ENCODE measurements around the gene IGSF21.

- TF ChIP-seq EP300 (IDR thresholded peaks at IDR 0.05) = no peak
- no peak for TF ChIP-seq CTCF (IDR thresholded peaks at IDR 0.05)
- TF ChIP-seq POLR2A (IDR thresholded peaks at IDR 0.05) = no peak
- TF ChIP-seq POLR2AphosphoS5 (IDR thresholded peaks at IDR 0.05) = no peak
Measured at GRCh38 chr1:18066576-18066975, 41.0 kb upstream of the IGSF21 start.

Measured in suprapubic skin (tissue), 4 donors.